NCI-H748 (cell line): Measurements from ENCODE around the gene UBALD1.

ENCODE experiments used
- DNase-seq: peaks from one replicate; lab custom pipeline; 2025; ENCODE audit not compliant: unreplicated experiment; lab: John Stamatoyannopoulos, UW

UBALD1 gene

GRCh38 chr16:4614571-4615383, at the start of gene UBALD1:
UBALD1 (minus strand) TSS chr16:4614888; CDS start chr16:4614797, 91 bp downstream.
- DNase-seq, result peak; percentile 88

GRCh38 chr16:4663777-4664465, 49.2 kb upstream of the UBALD1 start:
- DNase-seq, result no peak

- peak; percentile 2 for DNase-seq
These were observed 48.7 kb upstream of the UBALD1 start for GRCh38 chr16:4663465-4663776.

- no peak for DNase-seq
These were observed 47.0 kb upstream of the UBALD1 start for GRCh38 chr16:4661661-4662060.

GRCh38 chr16:4660454-4661007, 45.8 kb upstream of the UBALD1 start:
- peak; percentile 38 for DNase-seq

GRCh38 chr16:4659363-4660353, 45.0 kb upstream of the UBALD1 start:
- no peak for DNase-seq

GRCh38 chr16:4656695-4657686, 42.3 kb upstream of the UBALD1 start:
- DNase-seq, result no peak

GRCh38 chr16:4656221-4656620, 41.5 kb upstream of the UBALD1 start:
- no peak for DNase-seq

- no peak for DNase-seq
These were observed 41.1 kb upstream of the UBALD1 start for GRCh38 chr16:4655801-4656200.

- no peak for DNase-seq
These were observed 40.4 kb upstream of the UBALD1 start for GRCh38 chr16:4654964-4655590.

GRCh38 chr16:4654011-4654963, 39.6 kb upstream of the UBALD1 start:
- no peak for DNase-seq

GRCh38 chr16:4652561-4652960, 37.9 kb upstream of the UBALD1 start:
- DNase-seq, result no peak

- no peak for DNase-seq
These were observed 37.1 kb upstream of the UBALD1 start for GRCh38 chr16:4651827-4652226.

GRCh38 chr16:4650443-4651074, 35.9 kb upstream of the UBALD1 start:
- DNase-seq, result peak; percentile 69

GRCh38 chr16:4649744-4650442, 35.2 kb upstream of the UBALD1 start:
- no peak for DNase-seq

- DNase-seq, result no peak
These were observed 34.2 kb upstream of the UBALD1 start for GRCh38 chr16:4648917-4649316.

- DNase-seq, result no peak
These were observed 32.9 kb upstream of the UBALD1 start for GRCh38 chr16:4647644-4647980.
